GM21825 (cell line): ENCODE data around the gene CTDSPL2.
A peak's percentile ranks its signal among the peaks of the same experiment; 100 is the strongest.
"Not testable (repeated sequence)": the region's sequence is repeated elsewhere in the genome, so short reads cannot be mapped to it uniquely, and the experiment has no call there.

Source experiments
- ATAC-seq: cut with Tn5 transposase; IDR thresholded peaks from one replicate; pipeline ENCODE4 v1.9.1; 2021; ENCODE audit warnings: mild to moderate bottlenecking, moderate library complexity; ENCODE audit not compliant: unreplicated experiment

The CTDSPL2 gene

GRCh38 chr15:44536962-44537734, 109.7 kb downstream of the CTDSPL2 start, which contains the start of gene EIF3J:
TSS of gene EIF3J (plus strand) at chr15:44537147. CDS start at chr15:44537195, 48 bp downstream.
- peak; percentile 83 for ATAC-seq

GRCh38 chr15:44537735-44538240, 110.4 kb downstream of the CTDSPL2 start:
- no peak for ATAC-seq

- ATAC-seq: no peak
Measured at GRCh38 chr15:44541282-44541958, 114.0 kb downstream of the CTDSPL2 start.

GRCh38 chr15:44542596-44542995, 115.2 kb downstream of the CTDSPL2 start:
- no peak for ATAC-seq

- ATAC-seq: not testable (repeated sequence)
Measured at GRCh38 chr15:44544745-44545144, 117.3 kb downstream of the CTDSPL2 start.

- ATAC-seq: peak; percentile 56
Measured at GRCh38 chr15:44545913-44546802, 118.7 kb downstream of the CTDSPL2 start.

- ATAC-seq: not testable (repeated sequence)
Measured at GRCh38 chr15:44549152-44549551, 121.7 kb downstream of the CTDSPL2 start.

- no peak for ATAC-seq
Measured at GRCh38 chr15:44550256-44550655, 122.8 kb downstream of the CTDSPL2 start.

- no peak for ATAC-seq
Measured at GRCh38 chr15:44550734-44551133, 123.3 kb downstream of the CTDSPL2 start.

- no peak for ATAC-seq
Measured at GRCh38 chr15:44554934-44555723, 127.7 kb downstream of the CTDSPL2 start.

- ATAC-seq: not testable (repeated sequence)
Measured at GRCh38 chr15:44560926-44561325, 133.5 kb downstream of the CTDSPL2 start.

- ATAC-seq: no peak
Measured at GRCh38 chr15:44565387-44566154, 138.1 kb downstream of the CTDSPL2 start.

GRCh38 chr15:44566155-44566540, 138.7 kb downstream of the CTDSPL2 start:
- ATAC-seq: no peak

GRCh38 chr15:44568338-44568737, 140.9 kb downstream of the CTDSPL2 start:
- ATAC-seq: no peak

GRCh38 chr15:44569316-44569715, 141.9 kb downstream of the CTDSPL2 start:
- ATAC-seq: no peak

- no peak for ATAC-seq
Measured at GRCh38 chr15:44570361-44570760, 142.9 kb downstream of the CTDSPL2 start.

GRCh38 chr15:44573386-44573785, 146.0 kb downstream of the CTDSPL2 start:
- ATAC-seq: no peak

- no peak for ATAC-seq
Measured at GRCh38 chr15:44574734-44575133, 147.3 kb downstream of the CTDSPL2 start.
